MCF 10A (cell line): ENCODE results near the gene ARNT2. TPM values are rescaled to one million over a fixed set of nuclear protein-coding genes. Genes with fewer than 3 reads are reported as not detected.
A peak's percentile ranks its signal among the peaks of the same experiment; 100 is the strongest.

ENCODE experiments used
- BruUV-seq: library from RNA; stranded (reverse); fragments of 400-500 nt; replicated peaks from 2 replicates; lab custom pipeline; 2021; lab: Mats Ljungman, UMichigan
- CTCF ChIA-PET: fragments of 300-600 bp; sonication (Branson Sonifier 250); formaldehyde crosslinking; extraction: SDS; loops from one replicate; lab custom pipeline; 2021; ENCODE audit warnings: antibody characterized with exemption, inconsistent platforms; lab: Yijun Ruan, JAX
- POLR2A ChIA-PET: fragments of 300-600, 350-650 bp; sonication (Branson Sonifier 250); formaldehyde crosslinking; extraction: SDS; loops from one replicate; lab custom pipeline; 2020; ENCODE audit warnings: antibody characterized with exemption, inconsistent platforms; lab: Yijun Ruan, JAX
- DNase-seq: peaks from one replicate; pipeline ENCODE4 v3.0.0-alpha.2; 2018; ENCODE audit not compliant: unreplicated experiment
- H3K27ac Mint-ChIP-seq: one replicate; pipeline ENCODE4 v1.8.0; 2022; ENCODE audit warnings: mild to moderate bottlenecking, low read depth, mixed read lengths; ENCODE audit not compliant: unreplicated experiment
- H3K27me3 Mint-ChIP-seq: one replicate; pipeline ENCODE4 v1.8.0; 2022; ENCODE audit warnings: mixed read lengths; ENCODE audit not compliant: insufficient read depth, unreplicated experiment
- H3K36me3 Mint-ChIP-seq: one replicate; pipeline ENCODE4 v1.8.0; 2022; ENCODE audit warnings: mild to moderate bottlenecking, moderate library complexity, mixed read lengths; ENCODE audit not compliant: insufficient read depth, unreplicated experiment
- H3K4me1 Mint-ChIP-seq: one replicate; pipeline ENCODE4 v1.8.0; 2022; ENCODE audit warnings: mixed read lengths; ENCODE audit not compliant: insufficient read depth, unreplicated experiment
- H3K4me3 Mint-ChIP-seq: one replicate; pipeline ENCODE4 v1.8.0; 2022; ENCODE audit warnings: mild to moderate bottlenecking, moderate library complexity, mixed read lengths; ENCODE audit not compliant: unreplicated experiment
- H3K9me3 Mint-ChIP-seq: one replicate; pipeline ENCODE4 v1.8.0; 2022; ENCODE audit warnings: mixed read lengths; ENCODE audit not compliant: unreplicated experiment
- intact Hi-C: fragments of 100-400 bp; cut with micrococcal nuclease; formaldehyde crosslinking; loops from 2 replicates; pipeline ENCODE4 v1.14.1; 2022
- total RNA-seq: library from RNA; stranded (reverse); gene quantifications from 2 replicates; pipeline ENCODE4 v1.2.3, GENCODE V29; 2022
- TF ChIP-seq, protein P1 (sequence below): fragments of 200-600 bp; IDR thresholded peaks from one replicate; pipeline ENCODE4 v1.8.0; 2022; ENCODE audit warnings: antibody characterized with exemption, mild to moderate bottlenecking; ENCODE audit not compliant: unreplicated experiment

Gene ARNT2
- total RNA-seq, 1 experiment from 2014 or later = 1.6 TPM

- ChIA-PET CTCF (interaction anchor here (0.6 to 6.2 kb wide), 8 partner anchors 11 to 197 kb away, joined by 3 to 79 read pairs (median 5); partner anchors contain the start of gene CEMIP), POLR2A (interaction anchor here (0.6 to 4.1 kb wide), 10 partner anchors 11 to 1639 kb away, joined by 3 to 62 read pairs (median 5); partner anchors contain the start of gene ABHD17C)
- DNase-seq = peak; percentile 78
- Mint-ChIP-seq H3K36me3 (no peaks in the 10 kb centered on the region), H3K9me3 (no peaks in the 10 kb centered on the region), H3K4me3 (no peak overlapping the region), H3K27ac (peak overlapping the region; percentile 91), H3K4me1 (peaks cover 49% of the 10 kb centered on the region), H3K27me3 (no peaks in the 10 kb centered on the region)
- TF ChIP-seq, protein P1, sequence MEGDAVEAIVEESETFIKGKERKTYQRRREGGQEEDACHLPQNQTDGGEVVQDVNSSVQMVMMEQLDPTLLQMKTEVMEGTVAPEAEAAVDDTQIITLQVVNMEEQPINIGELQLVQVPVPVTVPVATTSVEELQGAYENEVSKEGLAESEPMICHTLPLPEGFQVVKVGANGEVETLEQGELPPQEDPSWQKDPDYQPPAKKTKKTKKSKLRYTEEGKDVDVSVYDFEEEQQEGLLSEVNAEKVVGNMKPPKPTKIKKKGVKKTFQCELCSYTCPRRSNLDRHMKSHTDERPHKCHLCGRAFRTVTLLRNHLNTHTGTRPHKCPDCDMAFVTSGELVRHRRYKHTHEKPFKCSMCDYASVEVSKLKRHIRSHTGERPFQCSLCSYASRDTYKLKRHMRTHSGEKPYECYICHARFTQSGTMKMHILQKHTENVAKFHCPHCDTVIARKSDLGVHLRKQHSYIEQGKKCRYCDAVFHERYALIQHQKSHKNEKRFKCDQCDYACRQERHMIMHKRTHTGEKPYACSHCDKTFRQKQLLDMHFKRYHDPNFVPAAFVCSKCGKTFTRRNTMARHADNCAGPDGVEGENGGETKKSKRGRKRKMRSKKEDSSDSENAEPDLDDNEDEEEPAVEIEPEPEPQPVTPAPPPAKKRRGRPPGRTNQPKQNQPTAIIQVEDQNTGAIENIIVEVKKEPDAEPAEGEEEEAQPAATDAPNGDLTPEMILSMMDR = no peak
- no TSS peak for BruUV-seq
- intact Hi-C loops = loop anchor here (5.0 kb wide), 1 partner anchor 115 kb away; the partner anchor contains the start of gene ABHD17C
These were observed 177.8 kb downstream of the ARNT2 start for GRCh38 chr15:80581976-80582375.

DNA sequence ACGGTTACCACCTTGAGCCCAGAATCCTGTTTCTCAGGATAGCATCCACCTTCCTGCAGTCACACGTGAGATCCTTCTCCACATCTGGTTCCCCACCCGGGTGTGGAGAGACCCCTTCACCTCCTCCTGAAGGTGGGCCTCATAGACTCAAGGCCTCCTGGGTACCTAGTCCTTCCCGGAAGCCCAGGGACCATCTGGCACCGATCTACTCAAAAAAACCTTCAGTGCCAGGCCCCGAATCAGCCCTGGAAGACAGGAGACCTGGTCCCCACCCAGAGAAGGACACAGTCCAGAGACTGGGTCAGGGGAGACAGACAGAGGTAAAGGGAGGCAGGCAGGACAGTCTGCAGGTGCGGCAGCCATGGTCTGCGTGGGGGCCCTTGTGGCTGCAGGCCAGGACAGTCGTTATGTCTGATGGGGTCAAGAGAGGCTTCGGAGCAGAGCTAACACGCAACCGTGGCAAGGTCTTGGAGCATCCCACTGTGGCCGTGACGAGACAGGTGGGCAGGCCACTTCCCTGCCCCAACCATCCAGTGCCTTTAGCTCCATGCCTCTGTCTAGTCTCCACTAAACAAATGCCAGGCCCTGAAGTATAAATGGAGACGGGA is 178.7 kb downstream of the ARNT2 start:
- intact Hi-C loops = loop anchor here (5.0 kb wide), 1 partner anchor 114 kb away; the partner anchor contains the start of gene ABHD17C
- no peak overlapping the region for H3K4me3 Mint-ChIP-seq
- ChIA-PET CTCF (interaction anchor here (0.6 to 2.0 kb wide), 6 partner anchors 13 to 190 kb away, joined by 3 to 7 read pairs (median 5); no protein-coding TSS in a partner anchor), POLR2A (interaction anchor here (0.6 to 4.1 kb wide), 5 partner anchors 13 to 113 kb away, joined by 3 to 62 read pairs (median 4); partner anchors contain the start of gene ABHD17C)
- TF ChIP-seq, protein P1 = no peak
- H3K36me3 Mint-ChIP-seq = no peaks in the 10 kb centered on the region
- no peaks in the 10 kb centered on the region for H3K9me3 Mint-ChIP-seq
- peaks cover 57% of the 10 kb centered on the region for H3K4me1 Mint-ChIP-seq
- no peak for DNase-seq
- BruUV-seq = no TSS peak
- no peak overlapping the region for H3K27ac Mint-ChIP-seq
- no peaks in the 10 kb centered on the region for H3K27me3 Mint-ChIP-seq

DNA sequence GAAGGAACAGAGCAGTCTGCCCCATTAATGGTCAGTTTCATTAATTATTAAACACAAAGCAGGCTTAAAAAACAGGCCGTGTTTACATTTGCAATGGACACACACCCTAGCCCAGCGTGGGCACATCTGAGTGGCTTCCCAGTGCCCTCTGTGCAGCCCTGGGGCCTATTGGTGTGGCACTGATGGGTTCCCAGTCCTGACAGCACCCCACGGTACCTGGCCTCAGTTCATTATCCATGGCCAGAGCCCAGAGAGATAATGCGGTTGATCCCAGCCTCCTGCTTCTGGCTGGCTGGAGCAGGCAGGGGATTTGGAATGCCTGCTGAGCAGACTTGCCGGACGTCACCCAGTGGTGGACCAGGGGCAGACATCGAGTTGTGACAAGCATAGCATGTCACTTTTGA is 180.4 kb downstream of the ARNT2 start:
- no TSS peak for BruUV-seq
- DNase-seq = no peak
- Mint-ChIP-seq H3K27me3 (no peaks in the 10 kb centered on the region), H3K4me1 (peaks cover 69% of the 10 kb centered on the region), H3K27ac (no peak overlapping the region), H3K36me3 (no peaks in the 10 kb centered on the region), H3K4me3 (no peak overlapping the region), H3K9me3 (no peaks in the 10 kb centered on the region)
- TF ChIP-seq, protein P1 = no peak
- POLR2A ChIA-PET = interaction anchor here (0.8 to 1.7 kb wide), 3 partner anchors 12 to 113 kb away, joined by 3 to 11 read pairs (median 4); no protein-coding TSS in a partner anchor
- intact Hi-C loops = loop anchor here (5.0 kb wide), 1 partner anchor 113 kb away; the partner anchor contains the start of gene ABHD17C
- CTCF ChIA-PET = interaction anchor here (0.7 to 1.0 kb wide), 3 partner anchors 16 to 445 kb away, joined by 3 to 5 read pairs (median 4); no protein-coding TSS in a partner anchor

DNA sequence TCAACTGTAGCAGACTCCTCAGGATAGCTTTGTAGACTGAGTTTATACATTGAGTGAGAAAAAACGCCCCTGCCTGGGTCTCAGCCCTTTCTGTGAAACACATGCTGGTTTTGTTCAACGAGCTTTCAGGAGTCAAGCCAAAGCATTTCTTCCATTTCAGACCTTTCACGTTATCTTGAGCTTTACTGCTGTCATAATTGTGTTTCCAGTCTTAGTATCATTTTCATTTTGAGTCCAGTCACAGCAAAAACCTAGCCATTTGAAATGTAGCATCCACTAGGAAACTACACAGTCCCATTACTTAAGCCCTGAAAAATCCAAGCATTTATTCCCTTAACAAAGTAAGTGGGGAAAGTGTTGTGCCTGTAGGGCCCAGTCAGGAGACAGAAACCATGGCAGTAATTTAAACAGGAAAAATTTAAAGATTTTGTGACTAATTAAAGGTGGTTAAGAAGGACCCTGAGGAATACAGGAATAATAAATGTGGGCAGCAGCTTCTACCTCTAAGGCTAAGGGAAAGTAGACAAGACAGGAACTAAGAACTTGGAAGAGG is 180.9 kb downstream of the ARNT2 start:
- TF ChIP-seq, protein P1 = no peak
- Mint-ChIP-seq H3K36me3 (no peaks in the 10 kb centered on the region), H3K9me3 (no peaks in the 10 kb centered on the region), H3K4me3 (no peak overlapping the region), H3K27me3 (no peaks in the 10 kb centered on the region), H3K4me1 (peaks cover 64% of the 10 kb centered on the region), H3K27ac (no peak overlapping the region)
- BruUV-seq = no TSS peak
- CTCF ChIA-PET = interaction anchor here (0.7 to 3.0 kb wide), 4 partner anchors 17 to 445 kb away, joined by 3 to 12 read pairs (median 4); no protein-coding TSS in a partner anchor
- intact Hi-C loops = loop anchor here (5.0 kb wide), 1 partner anchor 112 kb away; the partner anchor contains the start of gene ABHD17C
- no peak for DNase-seq
- POLR2A ChIA-PET = interaction anchor here (0.8 to 1.7 kb wide), 4 partner anchors 11 to 113 kb away, joined by 3 to 11 read pairs (median 4); no protein-coding TSS in a partner anchor
